DMS 273 (cell line): ENCODE data around the gene EEIG2.

ENCODE experiments used
- DNase-seq: peaks from one replicate; lab custom pipeline; 2025; ENCODE audit not compliant: unreplicated experiment; lab: John Stamatoyannopoulos, UW

The EEIG2 gene

DNA sequence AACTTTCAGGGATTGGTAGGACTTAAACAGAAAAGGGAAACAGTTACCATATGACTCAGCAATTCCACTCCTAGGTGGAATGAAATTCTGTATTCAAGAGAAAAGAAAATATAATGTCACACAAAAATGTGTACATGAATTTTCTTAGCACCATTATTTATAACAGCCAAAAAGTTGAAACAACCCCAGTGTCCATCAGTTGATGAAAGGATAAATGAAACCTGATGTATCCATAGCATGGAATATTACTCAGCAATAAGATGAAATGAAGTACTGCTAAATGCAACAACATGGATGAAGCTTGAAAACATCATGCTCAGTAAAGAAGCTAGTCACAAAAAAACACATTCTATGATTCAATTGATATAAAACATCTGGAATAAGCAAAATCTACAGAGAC lies 15.5 kb downstream of the EEIG2 start:
- no peak for DNase-seq

GRCh38 chr1:108583757-108584427 lies 24.0 kb downstream of the EEIG2 start:
- DNase-seq, result no peak

- no peak for DNase-seq
These were observed 24.5 kb downstream of the EEIG2 start for GRCh38 chr1:108584428-108584856.

- DNase-seq, result no peak
These were observed 25.4 kb downstream of the EEIG2 start for GRCh38 chr1:108585313-108585712.

DNA sequence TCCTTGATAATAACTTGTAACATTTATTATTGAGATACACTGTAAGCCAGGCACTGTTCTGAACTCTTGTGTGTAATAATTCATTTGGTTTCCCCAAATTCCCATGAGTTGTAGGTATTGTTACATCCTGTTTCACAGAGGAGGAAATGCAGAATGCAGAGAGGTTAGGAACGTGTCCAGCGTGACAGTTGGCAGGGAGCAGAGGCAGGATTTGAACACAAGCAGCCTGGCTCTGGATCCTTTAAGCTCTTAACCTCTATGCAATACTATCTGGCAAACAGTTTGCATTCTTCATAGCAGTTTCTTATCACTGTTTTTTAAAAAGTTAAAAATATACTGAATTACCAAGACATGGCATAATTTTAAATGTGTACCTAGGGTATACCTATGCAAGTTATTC lies 30.5 kb downstream of the EEIG2 start:
- no peak for DNase-seq

- DNase-seq, result peak; percentile 4
These were observed 31.1 kb downstream of the EEIG2 start for GRCh38 chr1:108590957-108591356.

GRCh38 chr1:108591466-108591865 lies 31.6 kb downstream of the EEIG2 start:
- DNase-seq, result no peak

DNA sequence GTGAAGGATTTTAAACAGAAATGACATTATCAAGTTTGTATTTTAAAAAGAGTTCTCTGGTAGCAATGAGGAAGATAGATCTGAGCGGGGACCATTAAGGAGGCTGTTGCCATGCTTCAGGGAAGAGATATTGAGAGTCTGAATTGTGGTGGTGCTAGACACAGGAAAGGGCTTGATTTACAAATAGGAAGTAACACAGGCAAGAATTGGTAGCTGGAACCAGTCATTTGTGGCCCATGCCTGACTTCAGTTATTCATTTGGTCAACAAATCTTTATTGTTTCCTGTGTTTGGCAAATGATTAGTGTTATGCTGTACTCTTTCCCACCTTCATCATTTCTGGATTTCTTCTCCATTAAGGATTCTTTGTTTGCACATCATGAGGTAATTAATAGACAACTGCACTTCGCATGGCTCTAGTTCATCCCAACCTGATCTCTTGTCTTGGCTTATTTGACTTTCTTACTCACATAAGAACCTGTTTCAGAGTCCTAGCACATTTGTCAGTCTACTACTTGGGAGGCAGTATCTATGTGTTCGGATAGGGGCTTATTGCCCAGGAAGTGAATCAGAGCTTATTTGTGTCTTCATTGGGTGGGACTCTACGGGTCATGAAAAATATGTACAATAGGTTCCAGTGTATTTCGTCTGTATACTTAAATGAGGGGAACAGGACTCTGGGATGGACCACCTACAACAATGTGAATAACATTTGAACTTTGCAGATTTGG lies 32.3 kb downstream of the EEIG2 start:
- DNase-seq, result no peak

- no peak for DNase-seq
These were observed 33.5 kb downstream of the EEIG2 start for GRCh38 chr1:108593448-108593847.

DNA sequence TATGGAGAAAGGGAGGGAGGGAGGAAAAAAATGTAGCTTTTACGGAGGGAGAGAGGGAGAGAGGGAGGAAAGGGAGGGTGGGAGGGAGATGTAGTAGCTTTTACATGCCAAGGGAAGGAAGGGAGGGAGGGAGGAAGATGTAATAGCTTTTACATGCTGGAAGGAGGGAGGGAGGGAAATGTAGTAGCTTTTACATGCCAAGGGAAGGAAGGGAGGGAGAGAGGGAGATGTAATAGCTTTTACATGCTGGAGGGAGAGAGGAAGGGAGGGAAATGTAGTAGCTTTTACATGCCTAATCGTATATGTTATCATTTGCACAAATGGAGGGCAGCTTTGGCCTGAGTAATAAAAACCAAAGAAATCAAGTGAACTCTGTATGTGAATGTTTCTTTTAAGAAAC lies 35.6 kb downstream of the EEIG2 start:
- peak; percentile 22 for DNase-seq

DNA sequence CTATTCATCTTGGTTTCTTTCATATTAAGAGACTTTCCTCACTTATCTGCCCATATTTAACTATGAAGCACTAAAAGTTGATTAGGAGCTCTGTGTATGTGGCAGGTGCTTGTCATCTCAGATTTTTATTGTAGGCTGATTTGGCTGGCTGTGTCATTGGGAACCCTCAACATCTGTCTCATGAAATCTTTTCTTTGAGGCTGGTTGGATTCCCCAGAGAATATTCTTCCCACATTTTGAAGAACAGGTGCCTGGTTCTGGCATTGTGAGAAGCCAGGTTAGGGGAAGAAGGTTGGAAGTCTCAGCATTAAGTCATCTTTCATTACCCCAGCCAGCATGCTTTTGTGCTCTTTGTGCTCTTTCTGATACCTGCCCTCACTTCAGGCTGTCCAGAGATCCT lies 37.1 kb downstream of the EEIG2 start:
- DNase-seq, result peak; percentile 45

GRCh38 chr1:108598340-108598739 lies 38.4 kb downstream of the EEIG2 start:
- DNase-seq, result no peak

- no peak for DNase-seq
These were observed 40.6 kb downstream of the EEIG2 start for GRCh38 chr1:108600504-108600903.

DNA sequence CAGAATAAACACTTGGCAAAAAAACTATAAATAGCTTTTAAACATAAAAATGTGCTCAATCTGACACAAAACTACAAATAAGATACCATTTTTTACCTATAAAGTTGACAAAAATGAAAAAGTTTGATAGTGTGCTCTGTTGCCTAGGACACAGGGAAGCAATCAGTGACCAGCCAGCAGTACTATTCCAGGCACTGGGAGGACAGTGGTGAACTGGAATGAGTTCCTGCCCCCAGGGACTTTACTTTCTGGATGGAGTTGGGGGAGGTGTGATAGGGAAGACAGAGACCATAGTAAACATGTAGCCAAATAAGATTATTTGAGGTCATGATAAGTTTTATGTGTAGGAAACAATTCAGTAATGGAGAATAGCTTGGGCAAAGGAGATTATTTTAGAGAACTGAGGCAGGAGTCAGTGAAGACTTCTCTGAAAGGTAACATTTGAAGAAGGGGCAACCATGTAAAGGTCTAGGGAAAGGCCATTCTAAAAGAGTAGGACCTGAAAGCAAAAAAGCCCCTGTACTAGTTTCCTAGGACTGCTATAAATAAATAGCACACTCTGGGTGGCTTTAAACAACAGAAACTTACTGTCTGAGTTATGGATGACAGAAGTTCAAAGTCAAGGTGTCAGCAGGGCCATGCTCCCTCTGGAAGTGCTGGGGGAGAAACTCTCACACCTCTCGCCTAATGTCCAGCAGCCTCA lies 42.0 kb downstream of the EEIG2 start:
- no peak for DNase-seq

DNA sequence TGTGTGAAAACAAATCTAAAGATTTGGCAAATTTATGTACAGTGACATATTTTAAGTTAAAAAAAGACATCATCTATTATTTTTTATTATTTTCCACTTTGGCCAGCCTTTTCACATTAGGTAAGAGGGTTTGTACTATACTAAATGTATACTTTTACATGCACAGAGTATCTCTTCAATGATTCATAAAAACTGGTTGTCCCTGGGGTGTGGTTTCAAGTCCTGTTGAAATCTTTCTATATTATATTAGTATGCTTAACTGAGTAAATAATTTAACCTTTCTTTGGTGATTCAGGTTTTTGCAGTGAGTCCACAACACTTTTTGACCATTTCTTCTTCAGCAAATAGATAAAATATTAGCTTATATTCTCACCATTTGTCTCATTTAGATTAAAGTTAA lies 45.7 kb downstream of the EEIG2 start:
- no peak for DNase-seq

GRCh38 chr1:108606478-108606877 lies 46.6 kb downstream of the EEIG2 start:
- DNase-seq, result no peak

DNA sequence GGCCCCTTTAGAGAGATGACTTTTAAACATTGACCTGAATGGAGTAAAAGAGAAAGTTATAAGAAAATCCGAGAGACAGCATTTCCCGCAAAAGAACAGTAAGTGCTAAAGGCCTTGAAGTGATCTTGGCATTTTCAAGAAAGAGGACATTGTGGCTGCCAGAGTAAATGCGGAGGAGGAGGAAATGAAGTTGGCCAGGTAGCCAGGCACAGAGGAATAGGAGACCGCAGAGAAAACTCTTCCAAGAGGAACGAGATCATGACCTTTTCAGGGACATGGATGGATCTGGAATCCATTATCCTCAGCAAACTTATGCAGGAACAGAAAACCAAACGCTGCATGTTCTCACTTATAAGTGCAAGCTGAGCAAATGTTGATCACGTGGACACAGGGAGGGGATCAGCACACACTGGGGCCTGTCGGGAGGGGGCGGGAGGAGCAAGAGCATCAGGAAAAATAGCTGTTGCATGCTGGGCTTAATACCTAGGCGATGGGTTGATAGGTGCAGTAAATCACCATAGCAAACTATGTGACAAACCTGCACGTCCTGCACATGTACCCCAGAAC lies 49.7 kb downstream of the EEIG2 start:
- DNase-seq, result no peak
